HCT116 (cell line): ENCODE results near the gene REPS1. TPM values are rescaled to one million over a fixed set of nuclear protein-coding genes. Genes with fewer than 3 reads are reported as not detected.

ENCODE experiments used
- ATAC-seq: fragments of 200-7000 bp; cut with Tn5 transposase; 2 replicates; pipeline ENCODE4 v1.9.1; 2020; ENCODE audit warnings: mild to moderate bottlenecking, moderate library complexity
- BruUV-seq: library from RNA; stranded (reverse); fragments of 400-500 nt; replicated peaks from 2 replicates; lab custom pipeline; 2021; lab: Mats Ljungman, UMichigan
- CTCF ChIA-PET: fragments of 300-600 bp; sonication (Branson Sonifier 250); formaldehyde crosslinking; loops from one replicate; lab custom pipeline; 2021; ENCODE audit warnings: antibody characterized with exemption; lab: Charles Lee
- POLR2A ChIA-PET: fragments of 300-600, 350-600 bp; sonication (Branson Sonifier 250); formaldehyde crosslinking; loops from one replicate; lab custom pipeline; 2021; ENCODE audit warnings: antibody characterized with exemption; lab: Charles Lee
- RAD21 ChIA-PET, 2 experiments: fragments of 300-600 bp; sonication (Branson Sonifier 250); formaldehyde crosslinking; loops; one replicate each; lab custom pipeline; 2023; ENCODE audit warnings: low total read pairs in 2 of 2; ENCODE audit not compliant: uncharacterized antibody in 2 of 2, unreplicated experiment in 2 of 2, low non-redundant PET in 1 of 2; lab: Charles Lee
- DNase-seq: peaks from one replicate; pipeline ENCODE4 v3.0.0-alpha.2; 2010; ENCODE audit warnings: low read depth, low spot score
- H2AFZ ChIP-seq: fragments of 200-600 bp; shearing (Covaris generic), sonication (generic); 2 replicates; pipeline ENCODE4 v1.6.1; 2017; ENCODE audit warnings: low read depth, mixed run types, mixed read lengths, antibody characterized with exemption, low read length; ENCODE audit not compliant: poor library complexity, severe bottlenecking
- H3K27ac ChIP-seq: 2 replicates; pipeline ENCODE4 v1.5.1; 2012; ENCODE audit warnings: low read depth, low read length
- H3K27me3 ChIP-seq: fragments of 200-600 bp; sonication (generic); 2 replicates; pipeline ENCODE4 v1.6.1; 2016; ENCODE audit warnings: mixed run types, low read length, mixed read lengths; ENCODE audit not compliant: insufficient read depth
- H3K36me3 ChIP-seq, 2 experiments: fragments of 200-500 bp in 1 of 2; fragments of 200-600 bp in 1 of 2; sonication (Bioruptor generic) in 1 of 2; sonication (generic) in 1 of 2; 2 replicates each; pipeline versions ENCODE4 v1.5.1 to v1.6.1; 2014 to 2016; ENCODE audit warnings: low read length in 2 of 2, inconsistent platforms in 1 of 2, mixed read lengths in 1 of 2, mixed run types in 1 of 2; ENCODE audit not compliant: insufficient read depth in 2 of 2, control insufficient read depth in 1 of 2
- H3K4me1 ChIP-seq, 2 experiments: fragments of 200-600 bp in 1 of 2; sonication (generic) in 1 of 2; 2 replicates each; pipeline versions ENCODE4 v1.5.1 to v1.6.1; 2012 to 2017; ENCODE audit warnings: low read length in 2 of 2, inconsistent platforms in 1 of 2, mild to moderate bottlenecking in 1 of 2, mixed read lengths in 1 of 2, mixed run types in 1 of 2, moderate library complexity in 1 of 2; ENCODE audit not compliant: insufficient read depth in 2 of 2, control insufficient read depth in 1 of 2
- H3K4me2 ChIP-seq: fragments of 200-600 bp; sonication (generic); 2 replicates; pipeline ENCODE4 v1.6.1; 2017; ENCODE audit warnings: mixed run types, low read length, mixed read lengths
- H3K4me3 ChIP-seq, 2 experiments: fragments of 200-600 bp in 1 of 2; sonication (generic) in 1 of 2; replicated peaks in 1 of 2; 2 replicates each; pipeline ENCODE4 v1.5.1; 2011 to 2016; ENCODE audit warnings: low read length in 2 of 2, control low read depth in 1 of 2, low read depth in 1 of 2, mild to moderate bottlenecking in 1 of 2, mixed read lengths in 1 of 2, mixed run types in 1 of 2
- H3K79me2 ChIP-seq: fragments of 200-600 bp; sonication (generic); 2 replicates; pipeline ENCODE4 v1.6.1; 2017; ENCODE audit warnings: mild to moderate bottlenecking, mixed run types, low read length, moderate library complexity, mixed read lengths; ENCODE audit not compliant: insufficient read depth
- H3K9ac ChIP-seq: fragments of 200-600 bp; sonication (generic); 2 replicates; pipeline ENCODE4 v1.6.1; 2016; ENCODE audit warnings: low read length, mixed read lengths
- H3K9me2 ChIP-seq: fragments of 200-600 bp; sonication (generic), shearing (Covaris generic); 2 replicates; pipeline ENCODE4 v1.6.1; 2017; ENCODE audit warnings: mixed run types, mild to moderate bottlenecking, moderate library complexity; ENCODE audit not compliant: insufficient read depth
- H3K9me3 ChIP-seq, 2 experiments: fragments of 200-500 bp in 1 of 2; fragments of 200-600 bp in 1 of 2; sonication (Bioruptor generic) in 1 of 2; sonication (generic) in 1 of 2; 2 replicates each; pipeline ENCODE4 v1.6.1; 2014 to 2017; ENCODE audit warnings: low read length in 2 of 2, mixed read lengths in 2 of 2, inconsistent platforms in 1 of 2, low read depth in 1 of 2, mild to moderate bottlenecking in 1 of 2, mixed run types in 1 of 2, moderate library complexity in 1 of 2; ENCODE audit not compliant: control insufficient read depth in 1 of 2, insufficient read depth in 1 of 2
- H4K20me1 ChIP-seq: fragments of 200-600 bp; sonication (generic), shearing (Covaris generic); 2 replicates; pipeline ENCODE4 v1.6.1; 2017; ENCODE audit warnings: mixed run types, mild to moderate bottlenecking, moderate library complexity; ENCODE audit not compliant: insufficient read depth
- CEBPB ChIP-seq: IDR thresholded peaks from 2 replicates; pipeline ENCODE4 v1.6.1; 2012; ENCODE audit warnings: low read depth
- EGR1 ChIP-seq: IDR thresholded peaks from 2 replicates; pipeline ENCODE4 v1.6.1; 2012; ENCODE audit warnings: low read depth
- EZH2 ChIP-seq: fragments of 200-600 bp; sonication (generic); IDR thresholded peaks from 2 replicates; pipeline ENCODE4 v1.6.1; 2017; ENCODE audit warnings: antibody characterized with exemption, mixed run types
- EZH2phosphoT487 ChIP-seq: fragments of 200-600 bp; IDR thresholded peaks from 2 replicates; pipeline ENCODE4 v1.6.1; 2018; ENCODE audit warnings: antibody characterized with exemption, borderline replicate concordance
- FOSL1 ChIP-seq: IDR thresholded peaks from 2 replicates; pipeline ENCODE4 v1.6.1; 2012; ENCODE audit warnings: low read depth
- POLR2A ChIP-seq: IDR thresholded peaks from 2 replicates; pipeline ENCODE4 v1.7.0; 2011; ENCODE audit warnings: borderline replicate concordance; ENCODE audit not compliant: insufficient read depth, insufficient read length; ENCODE audit errors: extremely low read depth
- RAD21 ChIP-seq: IDR thresholded peaks from 2 replicates; pipeline ENCODE4 v1.6.1; 2012; ENCODE audit warnings: low read depth, mild to moderate bottlenecking
- SIN3A ChIP-seq: IDR thresholded peaks from 2 replicates; pipeline ENCODE4 v1.6.1; 2012; ENCODE audit warnings: low read depth
- SP1 ChIP-seq: IDR thresholded peaks from 2 replicates; pipeline ENCODE4 v1.6.1; 2012; ENCODE audit warnings: low read depth
- TCF7L2 ChIP-seq: IDR thresholded peaks from 2 replicates; pipeline ENCODE4 v1.7.0; 2011; ENCODE audit warnings: borderline replicate concordance, inconsistent platforms; ENCODE audit not compliant: insufficient read depth, insufficient read length; ENCODE audit errors: extremely low read depth
- intact Hi-C: fragments of 100-400 bp; cut with micrococcal nuclease; formaldehyde crosslinking; loops from 2 replicates; pipeline ENCODE4 v1.10.0; 2022
- total RNA-seq: library from RNA; stranded (reverse); gene quantifications from one replicate; pipeline ENCODE4 v1.2.1, GENCODE V29; 2021; ENCODE audit not compliant: unreplicated experiment
- TF ChIP-seq, protein P1 (sequence below): IDR thresholded peaks from 2 replicates; pipeline ENCODE4 v1.6.1; 2012
- TF ChIP-seq, protein P2 (sequence below): IDR thresholded peaks from 2 replicates; pipeline ENCODE4 v1.6.1; 2012; ENCODE audit warnings: low read depth
- TF ChIP-seq, protein P3 (sequence below): IDR thresholded peaks from 2 replicates; pipeline ENCODE4 v1.6.1; 2011; ENCODE audit warnings: mild to moderate bottlenecking, low read length, moderate library complexity; ENCODE audit not compliant: insufficient replicate concordance; ENCODE audit errors: extremely low read depth
- TF ChIP-seq, protein P4 (sequence below): IDR thresholded peaks from 2 replicates; pipeline ENCODE4 v1.6.1; 2012

Gene REPS1
- total RNA-seq, 1 experiment from 2014 or later, result 52.7 TPM

DNA sequence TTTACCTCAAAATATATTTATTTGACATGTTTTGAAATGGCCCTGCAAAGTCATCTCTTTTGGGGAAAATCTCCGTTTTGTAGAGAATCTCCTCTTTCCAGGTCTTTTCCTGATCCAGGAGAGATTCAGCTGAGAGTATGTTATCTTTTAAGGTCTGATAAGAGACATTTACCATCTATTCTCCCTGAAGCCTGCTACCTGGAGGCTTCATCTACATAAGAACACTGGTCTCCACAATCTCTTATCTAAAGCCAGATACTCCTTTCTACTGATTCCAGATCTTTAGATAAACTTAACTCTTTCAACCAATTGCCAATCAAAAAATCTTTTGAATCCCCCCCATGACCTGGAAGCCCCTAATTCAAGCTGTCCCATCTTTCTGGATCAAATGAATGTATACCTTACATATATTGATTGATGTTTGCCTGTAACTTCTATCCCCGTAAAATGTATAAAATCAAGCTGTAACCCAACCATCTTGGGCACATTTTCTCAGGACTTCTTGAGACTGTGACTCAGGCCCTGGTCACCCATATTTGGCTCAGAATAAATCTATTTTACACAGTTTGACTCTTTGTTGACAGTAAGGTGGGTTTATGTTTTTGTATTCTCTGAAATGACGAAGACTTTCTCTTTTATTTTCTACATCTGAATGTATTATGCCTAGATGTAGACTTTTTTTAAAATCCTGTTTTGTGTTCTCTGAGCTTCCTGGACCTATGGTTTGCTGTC lies 96.6 kb downstream of the REPS1 start:
- CTCF ChIA-PET, result no interaction called here
- TF ChIP-seq SP1 (no peak), RAD21 (no peak), EZH2phosphoT487 (no peak), CEBPB (no peak)
- intact Hi-C loops, result no loop called here

DNA sequence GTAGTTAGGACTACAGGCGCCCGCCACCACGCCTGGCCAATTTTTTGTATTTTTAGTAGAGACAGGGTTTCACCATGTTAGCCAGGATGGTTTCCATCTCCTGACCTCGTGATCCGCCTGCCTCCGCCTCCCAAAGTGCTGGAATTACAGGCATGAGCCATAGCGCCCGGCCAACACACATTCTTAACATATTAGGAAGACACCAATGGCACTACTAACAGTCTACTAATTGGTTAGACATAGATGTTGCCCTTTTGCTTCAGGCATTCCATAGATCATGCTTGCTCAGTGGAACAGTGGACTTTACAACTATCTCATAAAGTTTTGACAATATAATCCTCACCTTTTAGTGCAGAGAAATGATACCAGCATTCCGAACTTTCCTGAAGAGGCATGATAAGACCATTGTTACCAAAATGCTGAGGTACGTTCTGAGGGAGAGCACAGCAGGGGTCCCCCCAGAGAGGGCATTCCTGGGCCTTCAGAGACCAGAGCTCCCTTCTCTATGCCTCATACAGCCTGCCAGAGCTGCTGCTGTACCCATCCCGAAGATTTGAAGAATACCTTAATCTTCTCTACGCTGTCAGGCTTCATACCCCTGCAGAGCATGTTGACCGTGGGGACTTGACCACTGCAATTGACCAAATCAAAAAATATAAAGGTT lies 102.8 kb downstream of the REPS1 start:
- Histone ChIP-seq H3K9me2 (no peaks in the 10 kb centered on the region), H4K20me1 (no peaks in the 10 kb centered on the region), H3K4me1 (no peaks in the 10 kb centered on the region), H3K36me3 (no peaks in the 10 kb centered on the region), H3K4me2 (no peak overlapping the region), H3K27ac (no peak overlapping the region), H2AFZ (no peak overlapping the region), H3K9me3 (no peaks in the 10 kb centered on the region), H3K9ac (no peak overlapping the region), H3K27me3 (no peaks in the 10 kb centered on the region), H3K79me2 (no peaks in the 10 kb centered on the region), H3K4me3 (no peak overlapping the region)
- intact Hi-C loops, result no loop called here
- POLR2A ChIA-PET, result no interaction called here
- CTCF ChIA-PET, result no interaction called here
- RAD21 ChIA-PET, result no interaction called here
- DNase-seq, result no peak
- BruUV-seq, result no TSS peak
- ATAC-seq, result no peak
- TF ChIP-seq, protein P1, sequence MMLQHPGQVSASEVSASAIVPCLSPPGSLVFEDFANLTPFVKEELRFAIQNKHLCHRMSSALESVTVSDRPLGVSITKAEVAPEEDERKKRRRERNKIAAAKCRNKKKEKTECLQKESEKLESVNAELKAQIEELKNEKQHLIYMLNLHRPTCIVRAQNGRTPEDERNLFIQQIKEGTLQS, result no peak
- TF ChIP-seq EGR1 (no peak), FOSL1 (no peak), SIN3A (no peak), EZH2 (no peak), POLR2A (no peak), TCF7L2 (no peak), RAD21 (no peak)
- TF ChIP-seq, protein P2, sequence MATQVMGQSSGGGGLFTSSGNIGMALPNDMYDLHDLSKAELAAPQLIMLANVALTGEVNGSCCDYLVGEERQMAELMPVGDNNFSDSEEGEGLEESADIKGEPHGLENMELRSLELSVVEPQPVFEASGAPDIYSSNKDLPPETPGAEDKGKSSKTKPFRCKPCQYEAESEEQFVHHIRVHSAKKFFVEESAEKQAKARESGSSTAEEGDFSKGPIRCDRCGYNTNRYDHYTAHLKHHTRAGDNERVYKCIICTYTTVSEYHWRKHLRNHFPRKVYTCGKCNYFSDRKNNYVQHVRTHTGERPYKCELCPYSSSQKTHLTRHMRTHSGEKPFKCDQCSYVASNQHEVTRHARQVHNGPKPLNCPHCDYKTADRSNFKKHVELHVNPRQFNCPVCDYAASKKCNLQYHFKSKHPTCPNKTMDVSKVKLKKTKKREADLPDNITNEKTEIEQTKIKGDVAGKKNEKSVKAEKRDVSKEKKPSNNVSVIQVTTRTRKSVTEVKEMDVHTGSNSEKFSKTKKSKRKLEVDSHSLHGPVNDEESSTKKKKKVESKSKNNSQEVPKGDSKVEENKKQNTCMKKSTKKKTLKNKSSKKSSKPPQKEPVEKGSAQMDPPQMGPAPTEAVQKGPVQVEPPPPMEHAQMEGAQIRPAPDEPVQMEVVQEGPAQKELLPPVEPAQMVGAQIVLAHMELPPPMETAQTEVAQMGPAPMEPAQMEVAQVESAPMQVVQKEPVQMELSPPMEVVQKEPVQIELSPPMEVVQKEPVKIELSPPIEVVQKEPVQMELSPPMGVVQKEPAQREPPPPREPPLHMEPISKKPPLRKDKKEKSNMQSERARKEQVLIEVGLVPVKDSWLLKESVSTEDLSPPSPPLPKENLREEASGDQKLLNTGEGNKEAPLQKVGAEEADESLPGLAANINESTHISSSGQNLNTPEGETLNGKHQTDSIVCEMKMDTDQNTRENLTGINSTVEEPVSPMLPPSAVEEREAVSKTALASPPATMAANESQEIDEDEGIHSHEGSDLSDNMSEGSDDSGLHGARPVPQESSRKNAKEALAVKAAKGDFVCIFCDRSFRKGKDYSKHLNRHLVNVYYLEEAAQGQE, result no peak
- TF ChIP-seq, protein P3, sequence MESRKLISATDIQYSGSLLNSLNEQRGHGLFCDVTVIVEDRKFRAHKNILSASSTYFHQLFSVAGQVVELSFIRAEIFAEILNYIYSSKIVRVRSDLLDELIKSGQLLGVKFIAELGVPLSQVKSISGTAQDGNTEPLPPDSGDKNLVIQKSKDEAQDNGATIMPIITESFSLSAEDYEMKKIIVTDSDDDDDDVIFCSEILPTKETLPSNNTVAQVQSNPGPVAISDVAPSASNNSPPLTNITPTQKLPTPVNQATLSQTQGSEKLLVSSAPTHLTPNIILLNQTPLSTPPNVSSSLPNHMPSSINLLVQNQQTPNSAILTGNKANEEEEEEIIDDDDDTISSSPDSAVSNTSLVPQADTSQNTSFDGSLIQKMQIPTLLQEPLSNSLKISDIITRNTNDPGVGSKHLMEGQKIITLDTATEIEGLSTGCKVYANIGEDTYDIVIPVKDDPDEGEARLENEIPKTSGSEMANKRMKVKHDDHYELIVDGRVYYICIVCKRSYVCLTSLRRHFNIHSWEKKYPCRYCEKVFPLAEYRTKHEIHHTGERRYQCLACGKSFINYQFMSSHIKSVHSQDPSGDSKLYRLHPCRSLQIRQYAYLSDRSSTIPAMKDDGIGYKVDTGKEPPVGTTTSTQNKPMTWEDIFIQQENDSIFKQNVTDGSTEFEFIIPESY, result no peak
- TF ChIP-seq, protein P4, sequence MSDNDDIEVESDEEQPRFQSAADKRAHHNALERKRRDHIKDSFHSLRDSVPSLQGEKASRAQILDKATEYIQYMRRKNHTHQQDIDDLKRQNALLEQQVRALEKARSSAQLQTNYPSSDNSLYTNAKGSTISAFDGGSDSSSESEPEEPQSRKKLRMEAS, result no peak

More for the DNA sequence above, 96.6 kb downstream of the REPS1 start:
- ATAC-seq, result no peak
- H3K9me2 ChIP-seq, result no peaks in the 10 kb centered on the region
- H3K27me3 ChIP-seq, result no peaks in the 10 kb centered on the region
- no peaks in the 10 kb centered on the region for H3K4me1 ChIP-seq
- H3K4me2 ChIP-seq, result no peak overlapping the region
- no peaks in the 10 kb centered on the region for H3K36me3 ChIP-seq
- no peak for DNase-seq
- no peak overlapping the region for H3K4me3 ChIP-seq
- POLR2A ChIA-PET, result no interaction called here
- H4K20me1 ChIP-seq, result no peaks in the 10 kb centered on the region
- no peaks in the 10 kb centered on the region for H3K9me3 ChIP-seq
- RAD21 ChIA-PET, result no interaction called here
- no peak overlapping the region for H3K27ac ChIP-seq
- no peak overlapping the region for H2AFZ ChIP-seq
- no TSS peak for BruUV-seq
- no peaks in the 10 kb centered on the region for H3K79me2 ChIP-seq
- no peak overlapping the region for H3K9ac ChIP-seq
